Activated CD4-positive, alpha-beta T cell treated with anti-CD3 and anti-CD28 coated beads, Interleukin-2, Interleukin-6, amounts not matched to agents 100 ng/mL and 50 ng/mL, durations not matched to agents 16 hours and 8 hours (primary cell): ENCODE data around the gene FGA.

Experiments used
- DNase-seq: peaks from one replicate; pipeline ENCODE4 v3.0.0-alpha.2; 2020

Gene FGA

GRCh38 chr4:154577324-154577723, 13.2 kb downstream of the FGA start:
- no peak for DNase-seq

- no peak for DNase-seq
Measured at GRCh38 chr4:154574311-154574710, 16.2 kb downstream of the FGA start.

- no peak for DNase-seq
Measured at GRCh38 chr4:154573190-154573870, 17.2 kb downstream of the FGA start.

GRCh38 chr4:154569584-154569983, 21.0 kb downstream of the FGA start:
- no peak for DNase-seq

- no peak for DNase-seq
Measured at GRCh38 chr4:154569028-154569427, 21.5 kb downstream of the FGA start.

- DNase-seq = no peak
Measured at GRCh38 chr4:154566639-154567204, 23.8 kb downstream of the FGA start.

GRCh38 chr4:154565704-154566103, 24.8 kb downstream of the FGA start:
- no peak for DNase-seq

GRCh38 chr4:154564311-154564710, 26.2 kb downstream of the FGA start:
- DNase-seq = no peak

GRCh38 chr4:154562697-154563254, 27.8 kb downstream of the FGA start, which contains the start of gene FGB:
FGB (plus strand) TSS chr4:154563011; CDS start chr4:154563019, 8 bp downstream.
- DNase-seq = no peak

- no peak for DNase-seq
Measured at GRCh38 chr4:154560824-154561231, 29.7 kb downstream of the FGA start.

- no peak for DNase-seq
Measured at GRCh38 chr4:154560419-154560801, 30.1 kb downstream of the FGA start.

- peak; percentile 24 for DNase-seq
Measured at GRCh38 chr4:154559494-154560418, 30.8 kb downstream of the FGA start.

GRCh38 chr4:154559141-154559493, 31.4 kb downstream of the FGA start:
- DNase-seq = no peak

- DNase-seq = peak; percentile 79
Measured at GRCh38 chr4:154551872-154552686, 38.5 kb downstream of the FGA start.

- peak; percentile 97 for DNase-seq
Measured at GRCh38 chr4:154549894-154550790, 40.4 kb downstream of the FGA start, which contains the start of gene PLRG1. PLRG1 (minus strand) TSS chr4:154550400; CDS start chr4:154550308, 92 bp downstream.

- no peak for DNase-seq
Measured at GRCh38 chr4:154545689-154546088, 44.9 kb downstream of the FGA start.

- no peak for DNase-seq
Measured at GRCh38 chr4:154542271-154542879, 48.2 kb downstream of the FGA start.
